Measurements from ENCODE around the gene COL11A1. TPM values are rescaled to one million over a fixed set of nuclear protein-coding genes. Genes with fewer than 3 reads are reported as not detected.

COL11A1 gene
- total RNA-seq, 4 donors from 2014 or later: 0.16 TPM; not detected in 3

GRCh38 chr1:102853701-102854187 lies 254.6 kb downstream of the COL11A1 start:
- TF ChIP-seq EP300 (IDR thresholded peaks at IDR 0.05; ENCODE audit: low read depth) (no peak), POLR2A (IDR thresholded peaks at IDR 0.05) (no peak), POLR2AphosphoS5 (IDR thresholded peaks at IDR 0.05) (no peak)
- TF ChIP-seq, protein P1, sequence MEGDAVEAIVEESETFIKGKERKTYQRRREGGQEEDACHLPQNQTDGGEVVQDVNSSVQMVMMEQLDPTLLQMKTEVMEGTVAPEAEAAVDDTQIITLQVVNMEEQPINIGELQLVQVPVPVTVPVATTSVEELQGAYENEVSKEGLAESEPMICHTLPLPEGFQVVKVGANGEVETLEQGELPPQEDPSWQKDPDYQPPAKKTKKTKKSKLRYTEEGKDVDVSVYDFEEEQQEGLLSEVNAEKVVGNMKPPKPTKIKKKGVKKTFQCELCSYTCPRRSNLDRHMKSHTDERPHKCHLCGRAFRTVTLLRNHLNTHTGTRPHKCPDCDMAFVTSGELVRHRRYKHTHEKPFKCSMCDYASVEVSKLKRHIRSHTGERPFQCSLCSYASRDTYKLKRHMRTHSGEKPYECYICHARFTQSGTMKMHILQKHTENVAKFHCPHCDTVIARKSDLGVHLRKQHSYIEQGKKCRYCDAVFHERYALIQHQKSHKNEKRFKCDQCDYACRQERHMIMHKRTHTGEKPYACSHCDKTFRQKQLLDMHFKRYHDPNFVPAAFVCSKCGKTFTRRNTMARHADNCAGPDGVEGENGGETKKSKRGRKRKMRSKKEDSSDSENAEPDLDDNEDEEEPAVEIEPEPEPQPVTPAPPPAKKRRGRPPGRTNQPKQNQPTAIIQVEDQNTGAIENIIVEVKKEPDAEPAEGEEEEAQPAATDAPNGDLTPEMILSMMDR (IDR thresholded peaks at IDR 0.05): no peak
- in situ Hi-C loops (cut with MboI; ENCODE audit: low pct_ligation_motif_present in 1 of 4, low pct_unique_long_range_greater_than_20kb in 1 of 4, low sequenced_read_pairs in 3 of 4): no loop called here
- H3K4me3 ChIP-seq: no peak overlapping the region
- no peaks in the 10 kb centered on the region for H3K9me3 ChIP-seq
- intact Hi-C loops (cut with DNase I; ENCODE audit: low total_unique reads): no loop called here
- H3K36me3 ChIP-seq: no peaks in the 10 kb centered on the region
- DNase-seq: no peak
- H3K27ac ChIP-seq: no peak overlapping the region
- 94% methylated on average over 50 of the region's 50 CpGs; no CpG with 5 or more reads in 1 of the 2 donors for WGBS, 2 donors (ENCODE audit: low coverage in 1 of 2)
- H3K27me3 ChIP-seq: no peaks in the 10 kb centered on the region
- no peaks in the 10 kb centered on the region for H3K4me1 ChIP-seq

DNA sequence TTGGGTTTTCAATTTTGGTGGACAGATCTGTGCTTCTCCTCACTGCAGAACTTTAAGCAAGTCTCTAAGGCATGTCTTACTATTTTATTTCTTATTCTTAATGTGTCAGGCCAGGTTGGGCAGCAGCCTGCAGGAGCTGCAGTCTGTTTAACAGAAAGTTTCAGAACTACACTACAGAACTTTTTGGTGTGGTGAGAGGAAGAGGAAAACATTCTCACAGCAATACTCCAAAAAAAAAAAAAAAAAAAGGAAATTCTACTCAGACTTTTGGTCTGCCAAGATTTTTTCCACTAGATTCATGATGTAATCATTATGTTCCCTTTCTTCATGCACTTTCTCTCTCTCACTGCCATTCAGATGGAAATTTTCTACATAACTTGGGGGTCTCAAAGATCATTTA lies 255.2 kb downstream of the COL11A1 start:
- no peak overlapping the region for H3K27ac ChIP-seq
- H3K4me1 ChIP-seq: no peaks in the 10 kb centered on the region
- no peaks in the 10 kb centered on the region for H3K9me3 ChIP-seq
- no peak for DNase-seq
- TF ChIP-seq POLR2AphosphoS5 (IDR thresholded peaks at IDR 0.05) (no peak), POLR2A (IDR thresholded peaks at IDR 0.05) (no peak), EP300 (IDR thresholded peaks at IDR 0.05; ENCODE audit: low read depth) (no peak)
- TF ChIP-seq, protein P1 (IDR thresholded peaks at IDR 0.05): no peak
- intact Hi-C loops (cut with DNase I; ENCODE audit: low total_unique reads): no loop called here
- in situ Hi-C loops (cut with MboI; ENCODE audit: low pct_ligation_motif_present in 1 of 4, low pct_unique_long_range_greater_than_20kb in 1 of 4, low sequenced_read_pairs in 3 of 4): no loop called here
- H3K4me3 ChIP-seq: no peak overlapping the region
- no peaks in the 10 kb centered on the region for H3K27me3 ChIP-seq
- no peaks in the 10 kb centered on the region for H3K36me3 ChIP-seq

GRCh38 chr1:102852613-102853012 lies 255.7 kb downstream of the COL11A1 start:
- Histone ChIP-seq H3K27ac (no peak overlapping the region), H3K27me3 (no peaks in the 10 kb centered on the region), H3K4me3 (no peak overlapping the region), H3K9me3 (no peaks in the 10 kb centered on the region), H3K36me3 (no peaks in the 10 kb centered on the region), H3K4me1 (no peaks in the 10 kb centered on the region)
- TF ChIP-seq EP300 (IDR thresholded peaks at IDR 0.05; ENCODE audit: low read depth) (no peak), POLR2AphosphoS5 (IDR thresholded peaks at IDR 0.05) (no peak), POLR2A (IDR thresholded peaks at IDR 0.05) (no peak)
- TF ChIP-seq, protein P1 (IDR thresholded peaks at IDR 0.05): no peak
- in situ Hi-C loops (cut with MboI; ENCODE audit: low pct_ligation_motif_present in 1 of 4, low pct_unique_long_range_greater_than_20kb in 1 of 4, low sequenced_read_pairs in 3 of 4): no loop called here
- no peak for DNase-seq
- WGBS, 2 donors (ENCODE audit: low coverage in 1 of 2): 56 to 58% methylated on average over 2 of the region's 2 CpGs
- intact Hi-C loops (cut with DNase I; ENCODE audit: low total_unique reads): no loop called here

GRCh38 chr1:102851616-102852015 lies 256.7 kb downstream of the COL11A1 start:
- Histone ChIP-seq H3K4me3 (no peak overlapping the region), H3K27ac (no peak overlapping the region), H3K4me1 (no peaks in the 10 kb centered on the region), H3K27me3 (no peaks in the 10 kb centered on the region), H3K9me3 (no peaks in the 10 kb centered on the region), H3K36me3 (no peaks in the 10 kb centered on the region)
- intact Hi-C loops (cut with DNase I; ENCODE audit: low total_unique reads) (no loop called here), in situ Hi-C loops (cut with MboI; ENCODE audit: low pct_ligation_motif_present in 1 of 4, low pct_unique_long_range_greater_than_20kb in 1 of 4, low sequenced_read_pairs in 3 of 4) (no loop called here)
- 80 to 83% methylated on average over 1 to 3 of the region's 3 CpGs for WGBS, 2 donors (ENCODE audit: low coverage in 1 of 2)
- no peak for DNase-seq
- TF ChIP-seq EP300 (IDR thresholded peaks at IDR 0.05; ENCODE audit: low read depth) (no peak), POLR2A (IDR thresholded peaks at IDR 0.05) (no peak), POLR2AphosphoS5 (IDR thresholded peaks at IDR 0.05) (no peak)
- TF ChIP-seq, protein P1 (IDR thresholded peaks at IDR 0.05): no peak

Measured in transverse colon (tissue), 4 donors.